Epidermal melanocyte (primary cell): ENCODE results near the gene THAP8.

ENCODE experiments used
- DNase-seq: peaks from one replicate; pipeline ENCODE4 v3.0.0; 2011; ENCODE audit warnings: low spot score; ENCODE audit not compliant: insufficient read length

The THAP8 gene

DNA sequence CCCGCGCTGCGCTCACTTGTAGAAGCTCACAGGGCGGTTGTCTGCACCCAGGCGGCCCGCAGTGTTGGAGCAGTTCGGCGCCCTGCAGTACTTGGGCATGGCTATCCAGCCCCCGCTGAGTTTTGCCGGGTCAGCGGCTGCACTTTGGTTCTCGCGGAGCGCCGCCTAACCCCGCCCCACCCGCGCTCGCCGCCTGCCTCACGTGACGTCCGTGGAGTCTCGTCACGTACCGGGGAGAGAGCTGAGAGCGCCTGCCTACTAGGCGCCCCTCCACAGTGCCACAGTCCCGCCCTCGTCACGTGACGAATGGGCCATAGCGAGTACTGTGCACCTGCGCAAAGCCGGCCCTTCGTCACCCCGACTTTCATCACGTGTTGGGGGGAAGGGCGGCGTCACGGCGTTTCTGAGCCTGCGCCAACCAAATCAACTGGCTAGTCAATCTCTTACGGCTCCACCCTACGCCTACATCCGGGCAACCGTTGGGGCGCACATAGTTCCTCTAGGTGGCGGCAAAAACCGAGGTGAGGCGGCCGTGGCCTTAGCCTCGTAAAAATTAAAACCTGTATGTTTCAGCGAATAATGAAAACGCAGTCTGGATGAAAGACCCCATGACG, at the start of gene THAP8:
TSS of gene THAP8 (minus strand) at position 167 of the 614 bp plus-strand sequence. CDS start at position 99, 68 bp downstream.
- DNase-seq: peak; percentile 97

- no peak for DNase-seq
These were observed 49.0 kb upstream of the THAP8 start for GRCh38 chr19:36103040-36103626.

GRCh38 chr19:36101550-36102327, 47.7 kb upstream of the THAP8 start:
- DNase-seq: no peak

GRCh38 chr19:36100476-36100875, 46.4 kb upstream of the THAP8 start:
- no peak for DNase-seq

DNA sequence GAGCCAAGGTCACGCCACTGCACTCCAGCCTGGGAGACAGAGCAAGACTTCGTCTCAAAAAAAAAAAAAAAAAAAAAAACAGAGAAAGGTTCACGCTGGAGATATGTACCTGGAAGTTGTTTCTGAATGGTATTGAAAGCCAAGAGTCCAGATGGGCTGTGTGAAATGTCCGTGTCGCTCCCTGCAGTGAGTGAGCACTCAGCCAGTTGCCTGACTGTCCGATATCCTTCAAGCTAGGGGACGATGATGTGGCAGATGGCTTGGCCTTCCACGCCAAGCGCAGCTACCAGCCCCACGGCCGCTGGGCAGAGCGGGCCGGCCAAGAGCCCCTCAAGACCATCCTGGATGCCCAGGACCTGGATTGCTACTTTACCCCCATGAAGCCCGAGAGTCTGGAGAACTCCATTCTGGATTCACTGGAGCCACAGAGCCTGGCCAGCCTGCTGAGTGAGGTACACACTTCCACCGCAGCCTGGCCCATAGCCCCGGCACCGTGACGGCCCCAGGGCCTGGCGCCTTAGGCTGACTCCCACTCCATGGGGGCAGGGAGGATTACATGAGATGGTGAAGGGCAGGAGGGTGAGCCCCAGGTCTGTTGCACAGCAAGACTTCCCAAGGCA, 45.2 kb upstream of the THAP8 start:
- DNase-seq: no peak

GRCh38 chr19:36097036-36097435, 43.0 kb upstream of the THAP8 start:
- no peak for DNase-seq

- DNase-seq: no peak
These were observed 39.6 kb upstream of the THAP8 start for GRCh38 chr19:36093687-36094086.

GRCh38 chr19:36093146-36093662, 39.1 kb upstream of the THAP8 start:
- no peak for DNase-seq

DNA sequence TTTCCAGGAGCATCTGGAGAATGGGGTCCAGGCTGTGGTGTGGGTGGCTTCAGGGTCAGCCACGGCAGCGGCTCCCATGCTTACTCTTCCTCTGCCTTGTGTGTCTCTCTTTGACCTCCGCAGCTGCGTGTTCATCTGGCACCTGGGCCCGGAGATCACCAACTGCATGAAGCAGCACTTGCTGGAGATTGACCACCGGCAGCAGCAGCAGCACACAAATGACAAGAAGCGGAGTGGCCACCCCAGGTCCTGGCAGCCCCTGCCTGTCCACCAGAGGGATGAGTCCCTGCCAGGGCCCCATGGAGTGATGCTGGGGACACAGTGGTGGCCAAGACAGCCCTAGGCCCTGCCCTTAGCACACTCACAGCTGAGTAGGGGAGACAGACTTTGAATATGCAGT, 38.5 kb upstream of the THAP8 start:
- DNase-seq: no peak

- no peak for DNase-seq
These were observed 37.0 kb upstream of the THAP8 start for GRCh38 chr19:36090910-36091695.

DNA sequence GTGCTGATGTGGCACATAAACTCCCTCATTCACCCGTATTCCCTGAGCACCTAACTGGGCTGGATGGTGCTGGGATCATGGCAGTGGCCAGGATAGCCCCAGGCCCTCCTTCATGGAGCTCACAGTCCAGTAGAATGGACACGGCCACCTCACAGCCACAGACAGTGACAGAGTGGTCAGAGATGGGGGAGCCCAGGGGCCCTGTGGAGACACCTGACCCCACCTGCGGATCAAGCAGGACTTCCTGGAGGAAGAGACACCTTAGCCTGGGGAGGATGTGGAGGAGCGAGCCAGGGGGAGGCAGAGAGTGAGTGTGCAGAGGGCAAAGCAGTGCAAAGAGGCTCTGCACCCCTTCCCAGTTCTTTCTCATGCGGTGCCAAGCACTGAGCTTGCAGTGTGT, 35.8 kb upstream of the THAP8 start:
- no peak for DNase-seq

DNA sequence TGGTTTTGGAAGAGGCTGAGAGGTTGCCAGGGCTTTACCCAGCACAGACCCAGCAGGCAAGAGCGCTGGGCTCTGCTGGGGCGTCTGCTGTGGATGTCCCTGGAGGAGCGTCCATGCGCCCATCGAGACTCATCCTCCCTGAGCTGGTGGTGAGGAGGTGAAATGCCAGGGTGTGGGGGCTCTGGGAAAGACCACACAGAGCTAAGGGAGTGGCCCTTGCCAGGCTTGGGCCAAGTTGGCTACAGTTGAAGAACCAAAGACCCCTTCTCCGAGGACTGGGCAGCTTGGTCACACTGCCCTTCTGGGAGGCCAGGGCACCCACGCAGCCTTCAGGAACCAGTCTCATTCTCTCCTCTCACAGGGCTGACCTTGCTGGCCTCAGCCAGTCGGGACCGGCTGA, 32.2 kb upstream of the THAP8 start:
- no peak for DNase-seq

- no peak for DNase-seq
These were observed 30.3 kb upstream of the THAP8 start for GRCh38 chr19:36084231-36085009.

DNA sequence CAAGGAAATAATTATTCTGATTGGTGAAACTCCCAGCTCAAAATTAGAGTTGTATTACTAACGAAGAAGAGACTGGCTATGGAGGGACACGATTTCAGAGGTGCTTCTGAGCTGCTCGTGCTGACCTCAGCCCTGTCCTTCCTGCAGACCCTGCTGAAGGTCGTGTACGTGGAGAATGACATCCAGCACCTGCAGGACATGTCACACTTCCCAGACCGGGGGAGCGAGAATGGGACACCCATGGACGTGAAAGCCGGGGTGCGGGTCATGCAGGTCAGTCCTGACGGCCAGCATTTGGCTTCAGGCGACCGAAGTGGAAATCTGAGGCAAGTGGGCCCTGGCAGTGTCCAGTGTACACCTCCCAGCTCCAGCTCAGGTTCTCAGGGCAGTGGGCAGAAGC, 28.8 kb upstream of the THAP8 start:
- no peak for DNase-seq

DNA sequence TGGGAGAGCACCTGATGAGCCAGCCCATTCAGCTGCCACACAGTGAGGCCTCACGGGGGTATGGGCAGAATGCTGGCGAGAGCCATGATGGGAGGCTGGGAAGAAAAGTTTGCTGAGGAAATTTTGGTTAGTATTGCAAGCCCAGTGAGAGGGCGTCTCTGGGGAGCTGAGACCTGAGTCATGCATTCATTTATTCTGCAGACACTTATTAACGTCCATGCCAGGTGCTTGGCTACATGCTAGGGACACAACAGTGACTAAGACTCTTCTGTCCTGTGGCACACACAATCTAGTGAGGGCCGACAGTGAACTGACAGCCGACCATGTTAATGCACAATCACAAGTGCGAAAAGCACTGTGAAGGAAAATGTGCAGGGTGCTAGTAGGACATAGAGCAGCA, 27.8 kb upstream of the THAP8 start:
- DNase-seq: no peak

- DNase-seq: no peak
These were observed 27.3 kb upstream of the THAP8 start for GRCh38 chr19:36081385-36081784.

DNA sequence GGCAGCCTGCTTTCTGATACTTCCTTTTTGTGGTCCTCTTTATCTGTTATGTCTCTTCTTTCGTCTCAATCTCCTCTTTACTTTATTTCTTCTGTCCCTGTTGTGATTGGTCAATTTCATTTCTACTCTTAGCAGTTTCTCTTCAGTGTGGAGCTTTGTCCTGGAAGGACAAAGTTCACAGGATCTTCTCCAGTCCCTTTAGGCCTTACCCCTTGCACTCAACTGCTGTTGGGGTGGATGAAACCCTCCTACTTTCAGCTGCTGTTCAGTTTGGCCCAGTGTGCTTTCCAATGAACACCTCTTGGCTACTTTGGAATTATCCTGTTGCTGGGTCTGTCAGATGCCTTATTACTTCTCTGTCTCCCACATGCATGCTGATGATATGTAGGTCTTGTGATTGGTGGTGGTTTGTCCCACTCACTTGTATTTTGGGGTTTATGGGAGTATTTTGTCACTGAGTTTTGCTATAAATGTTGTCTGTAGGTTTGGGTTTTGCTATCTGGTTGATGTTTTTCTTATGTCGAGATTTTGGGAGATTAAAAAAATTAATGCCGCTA, 25.4 kb upstream of the THAP8 start:
- DNase-seq: no peak

GRCh38 chr19:36073121-36073876, 19.2 kb upstream of the THAP8 start:
- DNase-seq: no peak

DNA sequence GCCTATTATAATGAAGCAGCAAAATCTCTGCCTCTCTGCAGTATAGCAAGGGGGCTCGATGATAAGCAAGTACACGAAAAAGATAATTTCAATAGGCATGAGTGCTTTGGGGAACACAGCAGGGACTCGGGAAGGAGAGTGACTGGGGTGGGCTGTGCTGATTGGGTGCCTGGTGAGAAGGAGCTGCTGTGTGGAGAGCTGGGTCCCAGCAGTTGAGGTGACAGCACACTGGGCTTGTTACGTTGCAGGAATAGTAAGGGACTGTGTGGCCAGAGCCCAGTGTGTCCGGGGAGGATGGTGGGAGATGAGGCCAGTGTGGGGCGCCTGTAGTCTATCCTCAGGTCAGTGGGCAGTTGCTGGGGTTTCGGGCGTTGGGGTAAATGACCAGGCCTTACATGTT, 18.0 kb upstream of the THAP8 start:
- no peak for DNase-seq
